ENCODE measurements around the gene COX6B2. TPM values are rescaled to one million over a fixed set of nuclear protein-coding genes. Genes with fewer than 3 reads are reported as not detected.

COX6B2 gene
- total RNA-seq, 2 experiments from 2014 or later, result not detected

DNA sequence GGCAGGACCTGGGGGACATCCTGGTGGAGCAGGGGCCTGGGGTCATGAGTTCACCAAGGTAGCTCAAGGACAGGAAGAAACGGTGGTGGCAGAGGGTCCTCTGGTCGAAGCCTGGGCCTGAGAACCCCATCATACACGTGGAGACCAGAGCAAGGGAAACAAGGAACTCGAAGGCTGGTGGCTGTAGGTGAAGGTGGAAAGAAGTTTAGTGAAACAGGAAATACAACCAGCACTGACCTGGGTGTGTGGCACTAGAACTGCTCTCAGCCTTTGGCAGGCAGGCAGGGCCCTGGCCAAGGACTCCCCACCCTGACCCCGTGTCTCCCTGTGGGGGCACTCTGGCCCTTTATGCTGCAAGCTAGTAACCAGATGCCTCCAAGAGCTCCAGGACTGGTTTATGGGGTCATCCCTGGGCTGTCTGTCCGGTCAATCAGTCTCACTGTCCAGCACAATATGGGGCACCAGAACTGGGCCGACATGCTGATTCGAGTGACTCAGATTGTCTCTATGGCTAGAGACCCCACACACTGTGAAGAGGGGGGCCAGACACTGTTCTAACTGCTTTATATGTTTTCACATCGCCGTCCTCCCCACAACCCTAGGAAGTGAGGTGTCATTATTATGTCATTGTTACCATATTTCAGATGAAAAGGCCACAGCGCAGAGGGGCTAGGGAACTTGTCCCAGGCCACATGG is 3.8 kb downstream of the COX6B2 start:
- no peaks in the 10 kb centered on the region for H3K36me3 Mint-ChIP-seq (ENCODE audit: low read depth)
- DNase-seq, result no peak
- H3K27me3 Mint-ChIP-seq, result peaks cover 37% of the 10 kb centered on the region
- no peak overlapping the region for H3K4me3 Mint-ChIP-seq
- H3K4me1 Mint-ChIP-seq, result peaks cover 18% of the 10 kb centered on the region
- ChIA-PET POLR2A (no interaction called here), CTCF (interaction anchor here (0.8 to 1.4 kb wide), 2 partner anchors 12 to 21 kb away, joined by 3 to 4 read pairs; no protein-coding TSS in a partner anchor)
- no peaks in the 10 kb centered on the region for H3K9me3 Mint-ChIP-seq
- peak overlapping the region; percentile 68 for H3K27ac Mint-ChIP-seq

DNA sequence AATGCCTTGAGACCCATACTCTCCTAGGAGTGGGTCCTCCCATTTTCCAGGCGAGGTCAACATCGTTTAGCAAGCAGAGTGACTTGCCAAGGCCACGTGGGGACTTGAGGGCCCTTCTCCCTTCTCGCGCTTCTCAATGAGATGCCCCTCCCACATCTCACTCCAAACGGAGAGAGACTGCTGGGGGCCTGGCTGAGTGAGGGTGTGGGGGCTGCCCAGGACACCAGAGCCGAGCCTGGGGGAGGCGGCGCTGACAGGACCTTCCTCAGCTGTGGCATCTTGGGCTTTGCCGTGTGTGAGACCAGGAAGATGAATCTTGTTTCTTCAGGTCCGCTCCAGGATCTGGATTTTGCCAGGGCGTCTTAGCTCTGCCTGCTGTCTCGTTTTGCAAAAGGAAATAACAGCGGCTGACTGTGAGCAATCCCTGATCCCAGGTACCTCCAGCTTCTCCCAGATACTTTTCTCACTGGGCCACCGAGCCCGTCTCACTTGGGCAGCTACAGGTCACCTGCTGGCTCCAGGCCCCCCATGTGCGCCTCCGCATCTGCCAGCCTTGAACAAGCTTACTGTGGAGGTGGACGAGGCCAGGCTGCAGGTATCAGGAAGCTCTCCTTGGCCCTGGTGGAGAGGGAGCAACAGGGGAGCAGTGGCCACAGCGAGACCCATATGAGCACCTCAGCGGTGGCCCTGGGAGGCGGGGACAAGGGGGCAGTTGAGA is 6.0 kb downstream of the COX6B2 start:
- no peaks in the 10 kb centered on the region for H3K9me3 Mint-ChIP-seq
- ChIA-PET CTCF (interaction anchor here (1.3 to 1.5 kb wide), 2 partner anchors 10 to 27 kb away, joined by 3 to 5 read pairs; no protein-coding TSS in a partner anchor), POLR2A (no interaction called here)
- H3K27me3 Mint-ChIP-seq, result peaks cover 23% of the 10 kb centered on the region
- H3K4me1 Mint-ChIP-seq, result peaks cover 15% of the 10 kb centered on the region
- no peaks in the 10 kb centered on the region for H3K36me3 Mint-ChIP-seq (ENCODE audit: low read depth)
- DNase-seq, result no peak
- H3K4me3 Mint-ChIP-seq, result no peak overlapping the region
- H3K27ac Mint-ChIP-seq, result no peak overlapping the region

DNA sequence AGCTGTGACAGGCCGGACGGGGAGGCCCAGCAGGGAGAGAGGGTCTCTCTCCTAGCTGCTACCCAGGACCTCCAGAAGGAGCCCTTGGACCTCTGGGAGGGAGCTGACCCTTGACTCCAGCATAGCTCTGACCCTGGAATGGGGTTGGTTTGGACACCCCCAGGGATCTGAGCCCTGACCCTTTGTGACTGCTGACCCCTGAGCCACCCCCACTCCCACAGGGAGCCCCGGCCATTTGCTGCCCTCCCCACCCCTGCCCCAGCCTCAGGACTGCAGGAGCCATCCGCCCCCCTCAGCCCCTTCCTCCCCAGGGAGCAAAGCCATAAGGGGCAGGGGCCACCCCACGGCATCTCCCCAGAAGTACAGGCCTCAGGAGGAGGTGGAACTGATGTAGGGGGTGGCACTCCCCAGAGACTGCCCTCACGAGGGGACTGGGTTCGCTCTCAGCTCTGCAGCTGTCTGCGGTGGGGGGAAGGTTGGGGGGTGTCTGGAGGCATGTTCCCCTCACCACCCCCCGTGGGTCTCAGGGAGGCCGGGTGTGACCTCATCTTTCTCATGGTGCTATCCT is 7.0 kb downstream of the COX6B2 start:
- no peak for DNase-seq
- Mint-ChIP-seq H3K9me3 (no peaks in the 10 kb centered on the region), H3K4me3 (no peak overlapping the region), H3K27me3 (peaks cover 14% of the 10 kb centered on the region), H3K36me3 (ENCODE audit: low read depth) (no peaks in the 10 kb centered on the region), H3K27ac (no peak overlapping the region), H3K4me1 (peaks cover 5% of the 10 kb centered on the region)
- ChIA-PET CTCF (interaction anchor here (0.6 kb wide), 1 partner anchor 110 kb away, joined by 3 read pairs; no protein-coding TSS in a partner anchor), POLR2A (no interaction called here)

DNA sequence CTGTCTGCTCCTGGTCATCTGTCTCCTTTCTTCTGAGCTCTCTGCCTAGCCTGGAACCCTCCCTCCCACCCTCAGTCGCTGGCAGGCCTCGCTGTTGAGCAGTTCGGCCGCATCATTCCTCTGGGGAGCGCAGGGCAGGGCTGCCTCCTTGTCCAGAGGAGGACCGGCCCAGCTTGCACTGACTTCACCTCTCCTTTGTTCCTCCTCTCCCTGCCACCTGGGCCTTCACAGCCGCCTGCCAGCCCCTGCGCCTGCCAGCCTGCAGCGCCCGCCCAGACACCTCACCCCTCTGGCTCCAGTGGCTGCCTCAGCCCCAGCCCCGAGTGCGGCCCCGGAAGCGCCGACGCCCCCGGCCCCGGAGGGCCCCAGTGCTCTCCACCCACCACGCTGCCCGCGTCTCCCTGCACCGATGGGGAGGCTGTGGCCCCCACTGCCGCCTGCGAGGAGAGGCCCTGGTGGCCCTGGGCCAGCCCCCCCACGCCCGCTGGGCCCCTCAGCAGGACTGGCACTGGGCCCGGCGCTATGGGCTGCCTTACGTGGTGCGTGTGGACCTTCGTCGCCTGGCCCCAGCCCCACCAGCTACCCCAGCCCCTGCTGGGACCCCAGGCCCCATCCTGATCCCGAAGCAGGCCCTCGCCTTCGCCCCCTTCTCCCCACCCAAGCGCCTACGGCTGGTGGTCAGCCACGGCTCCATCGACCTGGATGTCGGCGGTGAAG is 7.6 kb downstream of the COX6B2 start:
- Mint-ChIP-seq H3K4me1 (peaks cover 4% of the 10 kb centered on the region), H3K27me3 (peaks cover 8% of the 10 kb centered on the region), H3K4me3 (no peak overlapping the region), H3K36me3 (ENCODE audit: low read depth) (no peaks in the 10 kb centered on the region), H3K9me3 (no peaks in the 10 kb centered on the region), H3K27ac (no peak overlapping the region)
- CTCF ChIA-PET, result interaction anchor here (0.6 kb wide), 1 partner anchor 109 kb away, joined by 3 read pairs; no protein-coding TSS in a partner anchor
- no peak for DNase-seq
- POLR2A ChIA-PET, result no interaction called here

- peaks cover 2% of the 10 kb centered on the region for H3K36me3 Mint-ChIP-seq (ENCODE audit: low read depth)
- CTCF ChIA-PET, result interaction anchor here (0.6 kb wide), 1 partner anchor 10 kb away, joined by 6 read pairs; no protein-coding TSS in a partner anchor
- no peak overlapping the region for H3K27ac Mint-ChIP-seq
- POLR2A ChIA-PET, result no interaction called here
- no peak overlapping the region for H3K4me3 Mint-ChIP-seq
- no peaks in the 10 kb centered on the region for H3K9me3 Mint-ChIP-seq
- peaks cover 6% of the 10 kb centered on the region for H3K4me1 Mint-ChIP-seq
- no peak for DNase-seq
- peaks cover under 1% of the 10 kb centered on the region for H3K27me3 Mint-ChIP-seq
Observed at GRCh38 chr19:55345818-55346724, 8.4 kb downstream of the COX6B2 start.

DNA sequence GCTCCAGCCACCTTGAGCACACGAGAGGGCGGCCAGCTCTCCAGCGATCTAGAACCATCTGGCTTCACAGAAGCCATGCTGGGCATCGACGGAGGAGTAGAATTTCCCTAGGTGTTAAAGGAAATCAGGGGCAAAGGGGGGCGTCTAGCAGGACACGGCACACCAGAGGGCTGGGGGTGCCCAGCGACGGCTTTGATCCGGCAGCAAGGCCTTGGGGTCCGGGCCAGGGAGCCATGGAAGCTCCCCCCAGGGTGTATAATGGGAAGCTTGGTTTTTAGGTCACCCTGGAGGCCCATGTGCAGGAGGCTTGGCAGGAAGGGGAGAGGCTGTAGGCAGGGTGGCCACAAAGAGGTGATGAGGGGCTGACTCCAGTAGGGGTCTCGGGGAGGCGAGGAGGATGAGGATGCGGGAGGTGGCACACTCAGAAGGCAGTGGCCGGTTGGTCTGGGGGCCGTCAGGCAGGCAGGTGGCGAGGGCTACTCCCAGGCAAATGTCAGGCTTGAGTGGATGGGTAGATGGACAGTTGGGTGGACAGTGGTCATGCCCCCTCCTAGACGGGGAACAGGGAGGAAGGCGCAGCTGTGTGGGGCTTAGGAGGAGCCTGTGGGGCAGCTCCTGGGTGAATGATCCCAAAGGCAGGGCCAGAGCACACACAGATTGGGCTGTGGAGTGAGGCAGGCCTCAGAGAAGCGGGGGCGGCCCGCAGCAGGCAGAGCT is 9.3 kb downstream of the COX6B2 start:
- Mint-ChIP-seq H3K9me3 (no peaks in the 10 kb centered on the region), H3K27me3 (no peaks in the 10 kb centered on the region), H3K27ac (no peak overlapping the region), H3K4me1 (peaks cover 11% of the 10 kb centered on the region), H3K4me3 (no peak overlapping the region), H3K36me3 (ENCODE audit: low read depth) (peaks cover 2% of the 10 kb centered on the region)
- CTCF ChIA-PET, result no interaction called here
- POLR2A ChIA-PET, result no interaction called here
- no peak for DNase-seq

GRCh38 chr19:55344444-55344843 is 10.1 kb downstream of the COX6B2 start:
- Mint-ChIP-seq H3K27ac (no peak overlapping the region), H3K9me3 (no peaks in the 10 kb centered on the region)

DNA sequence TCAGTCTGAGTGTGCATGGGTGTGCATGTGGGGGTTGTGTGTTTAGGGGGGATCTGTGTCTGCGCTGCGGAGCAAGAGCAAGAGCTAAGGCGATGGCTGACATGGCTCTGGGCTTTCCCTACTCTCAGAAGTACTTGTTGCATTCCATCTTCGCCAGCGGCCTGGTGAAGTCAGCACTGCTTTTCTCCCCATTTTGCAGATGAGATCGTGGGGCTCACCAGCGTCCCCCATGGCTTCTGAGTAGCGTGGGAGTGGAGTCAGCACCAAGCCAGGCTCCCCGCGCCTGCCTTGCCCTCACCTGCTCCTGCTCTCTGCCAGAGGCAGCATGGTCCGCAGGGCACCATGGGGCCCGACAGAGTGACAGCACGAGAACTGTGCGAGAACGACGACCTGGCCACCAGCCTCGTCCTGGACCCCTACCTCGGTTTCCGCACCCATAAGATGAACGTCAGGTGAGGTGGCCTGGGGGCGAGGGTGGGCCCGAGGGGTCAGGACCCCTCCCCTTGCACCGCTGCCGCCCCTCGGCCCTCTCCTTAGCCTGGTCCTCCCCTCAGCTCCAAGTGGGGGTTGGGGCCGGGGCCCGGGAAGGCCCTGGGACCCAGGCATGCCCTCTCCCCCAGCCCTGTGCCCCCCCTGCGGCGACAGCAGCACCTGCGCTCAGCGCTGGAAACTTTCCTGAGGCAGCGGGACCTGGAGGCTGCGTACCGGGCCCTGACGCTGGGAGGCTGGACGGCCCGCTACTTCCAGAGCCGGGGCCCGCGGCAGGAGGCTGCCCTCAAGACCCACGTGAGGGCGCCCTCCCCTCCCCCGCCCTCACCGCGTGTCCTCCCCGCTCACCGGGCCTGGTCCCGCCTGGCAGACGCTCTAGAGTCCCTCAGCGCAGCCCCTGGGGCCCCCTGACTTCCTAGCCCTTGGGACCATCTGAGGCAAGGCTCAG is 12.7 kb downstream of the COX6B2 start:
- no peak for DNase-seq
- H3K27ac Mint-ChIP-seq, result peak overlapping the region; percentile 78
- ChIA-PET CTCF (interaction anchor here (1.0 kb wide), 1 partner anchor 461 kb away, joined by 3 read pairs; no protein-coding TSS in a partner anchor), POLR2A (no interaction called here)
- H3K4me1 Mint-ChIP-seq, result peaks cover 22% of the 10 kb centered on the region
- no peaks in the 10 kb centered on the region for H3K9me3 Mint-ChIP-seq
- peaks cover under 1% of the 10 kb centered on the region for H3K27me3 Mint-ChIP-seq
- H3K36me3 Mint-ChIP-seq (ENCODE audit: low read depth), result peaks cover 2% of the 10 kb centered on the region
- peak overlapping the region; percentile 62 for H3K4me3 Mint-ChIP-seq

More at GRCh38 chr19:55344444-55344843, 10.1 kb downstream of the COX6B2 start:
- no peak for DNase-seq
- CTCF ChIA-PET, result no interaction called here
- H3K4me1 Mint-ChIP-seq, result peaks cover 13% of the 10 kb centered on the region
- H3K27me3 Mint-ChIP-seq, result no peaks in the 10 kb centered on the region
- peaks cover 2% of the 10 kb centered on the region for H3K36me3 Mint-ChIP-seq (ENCODE audit: low read depth)
- no peak overlapping the region for H3K4me3 Mint-ChIP-seq
- POLR2A ChIA-PET, result no interaction called here

DNA sequence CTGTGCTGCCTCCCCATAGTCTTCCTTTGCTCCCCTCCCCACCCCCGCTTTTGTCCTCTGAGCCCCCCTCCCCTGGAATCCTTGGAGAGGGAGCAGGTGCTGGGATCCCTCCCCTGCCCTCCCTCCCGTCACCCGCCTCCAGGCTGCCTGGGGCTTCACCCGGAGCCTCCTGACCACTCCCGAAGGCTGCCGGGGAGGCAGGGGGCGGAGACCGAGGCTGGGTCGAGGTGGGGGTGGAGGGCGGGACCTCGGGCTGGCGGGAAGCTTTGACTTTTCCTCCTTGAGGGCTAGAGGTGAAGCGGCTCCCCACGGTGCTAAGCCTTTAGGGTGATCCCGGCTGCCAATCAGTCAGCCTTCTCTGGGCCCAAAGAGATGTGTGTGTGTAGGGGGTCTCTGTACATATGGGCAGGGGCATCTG is 13.3 kb downstream of the COX6B2 start:
- ChIA-PET POLR2A (no interaction called here), CTCF (interaction anchor here (0.9 to 1.0 kb wide), 2 partner anchors 12 to 460 kb away, joined by 3 read pairs; no protein-coding TSS in a partner anchor)
- Mint-ChIP-seq H3K27me3 (peaks cover 6% of the 10 kb centered on the region), H3K27ac (peak overlapping the region; percentile 90), H3K4me1 (peaks cover 22% of the 10 kb centered on the region), H3K36me3 (ENCODE audit: low read depth) (peaks cover 2% of the 10 kb centered on the region), H3K4me3 (peak overlapping the region; percentile 86), H3K9me3 (no peaks in the 10 kb centered on the region)
- DNase-seq, result peak; percentile 70

GRCh38 chr19:55340784-55341147 is 13.8 kb downstream of the COX6B2 start:
- H3K9me3 Mint-ChIP-seq, result no peaks in the 10 kb centered on the region
- peaks cover 2% of the 10 kb centered on the region for H3K36me3 Mint-ChIP-seq (ENCODE audit: low read depth)
- H3K4me3 Mint-ChIP-seq, result peak overlapping the region; percentile 86
- CTCF ChIA-PET, result interaction anchor here (0.9 kb wide), 1 partner anchor 13 kb away, joined by 3 read pairs; no protein-coding TSS in a partner anchor
- peaks cover 10% of the 10 kb centered on the region for H3K27me3 Mint-ChIP-seq
- DNase-seq, result peak; percentile 42
- H3K4me1 Mint-ChIP-seq, result peaks cover 22% of the 10 kb centered on the region
- POLR2A ChIA-PET, result interaction anchor here (0.6 kb wide), 1 partner anchor 35 kb away, joined by 4 read pairs; no protein-coding TSS in a partner anchor
- peak overlapping the region; percentile 90 for H3K27ac Mint-ChIP-seq
